ENCODE results near the gene VCL.
"Not testable (repeated sequence)": the region's sequence is repeated elsewhere in the genome, so short reads cannot be mapped to it uniquely, and the experiment has no call there.

VCL gene

DNA sequence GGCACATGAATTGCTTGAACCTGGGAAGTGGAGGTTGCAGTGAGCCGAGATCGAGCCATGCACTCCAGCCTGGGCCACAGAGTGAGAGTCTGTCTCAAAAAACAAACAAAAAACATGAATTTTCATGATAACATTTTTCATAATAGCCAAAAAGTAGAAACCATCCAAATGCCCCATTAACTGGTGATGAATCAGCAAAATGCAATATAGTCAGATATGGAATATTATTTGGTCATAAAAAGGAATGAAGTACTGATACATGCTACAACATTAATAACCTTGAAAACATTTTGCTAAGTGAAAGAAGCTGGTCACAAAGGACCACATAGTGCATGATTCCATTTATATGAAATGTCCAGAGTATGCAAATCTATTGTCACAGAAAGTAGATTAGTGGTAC is 24.5 kb upstream of the VCL start:
- no peak for DNase-seq

DNA sequence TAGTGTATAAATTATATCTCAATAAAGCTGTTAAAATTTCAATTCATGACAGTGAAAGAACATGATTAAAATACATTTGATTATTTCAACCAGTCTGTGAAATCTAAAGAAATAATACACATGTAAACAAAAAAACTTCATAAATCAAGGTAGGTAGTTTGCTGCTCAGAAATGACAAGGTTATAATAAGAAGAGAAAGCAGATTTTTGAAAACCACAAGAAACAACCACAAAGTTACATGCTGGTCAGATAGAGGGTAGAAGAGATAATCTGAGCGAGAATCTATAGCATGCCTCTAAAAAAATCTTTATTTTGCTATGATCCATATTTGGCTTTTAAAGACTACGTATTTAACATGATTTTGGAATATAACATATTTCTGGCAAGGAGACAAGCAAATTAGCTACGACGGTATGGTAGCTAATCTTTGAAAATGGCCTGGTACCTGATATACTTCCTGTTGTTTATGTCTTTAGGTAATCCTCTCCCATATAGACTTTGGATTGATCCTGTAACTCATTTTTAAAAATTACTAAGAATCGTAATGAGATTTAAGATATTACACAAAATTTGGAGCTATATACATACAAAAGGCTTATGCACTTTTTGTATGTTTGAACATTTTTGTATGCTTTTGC is 23.5 kb upstream of the VCL start:
- DNase-seq: no peak

- no peak for DNase-seq
These were observed 22.5 kb upstream of the VCL start for GRCh38 chr10:73975388-73975787.

DNA sequence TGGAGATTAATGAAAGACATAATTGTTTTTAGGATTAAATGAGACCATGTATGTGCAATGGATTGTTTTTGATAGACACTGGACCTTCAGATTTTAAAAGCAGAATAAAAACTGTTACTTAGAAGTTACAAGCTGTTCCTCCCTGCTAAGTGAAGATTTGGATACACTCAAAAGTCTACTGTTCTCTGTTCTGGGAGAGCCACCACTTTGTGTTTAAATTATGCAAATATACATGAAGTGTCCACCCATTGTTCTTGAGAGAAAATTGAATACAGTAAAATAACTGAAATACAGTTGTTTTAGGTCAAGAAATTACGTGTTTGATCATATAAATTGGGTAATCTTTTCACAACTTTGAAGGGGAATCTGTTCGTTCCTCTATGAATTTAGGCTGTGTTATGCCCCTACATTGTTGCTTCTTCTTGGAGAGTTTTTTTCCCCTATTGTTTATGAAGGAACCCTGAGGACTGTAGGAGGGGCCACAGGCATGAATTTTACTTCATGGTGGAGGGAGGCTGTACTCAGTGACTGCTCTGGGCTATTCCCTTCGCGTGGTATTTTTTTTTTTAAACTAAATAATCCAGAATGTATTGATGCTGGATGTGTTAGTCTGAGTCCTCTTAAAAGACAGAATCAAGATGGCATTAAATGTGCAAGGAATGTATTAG is 18.6 kb upstream of the VCL start:
- DNase-seq: no peak

DNA sequence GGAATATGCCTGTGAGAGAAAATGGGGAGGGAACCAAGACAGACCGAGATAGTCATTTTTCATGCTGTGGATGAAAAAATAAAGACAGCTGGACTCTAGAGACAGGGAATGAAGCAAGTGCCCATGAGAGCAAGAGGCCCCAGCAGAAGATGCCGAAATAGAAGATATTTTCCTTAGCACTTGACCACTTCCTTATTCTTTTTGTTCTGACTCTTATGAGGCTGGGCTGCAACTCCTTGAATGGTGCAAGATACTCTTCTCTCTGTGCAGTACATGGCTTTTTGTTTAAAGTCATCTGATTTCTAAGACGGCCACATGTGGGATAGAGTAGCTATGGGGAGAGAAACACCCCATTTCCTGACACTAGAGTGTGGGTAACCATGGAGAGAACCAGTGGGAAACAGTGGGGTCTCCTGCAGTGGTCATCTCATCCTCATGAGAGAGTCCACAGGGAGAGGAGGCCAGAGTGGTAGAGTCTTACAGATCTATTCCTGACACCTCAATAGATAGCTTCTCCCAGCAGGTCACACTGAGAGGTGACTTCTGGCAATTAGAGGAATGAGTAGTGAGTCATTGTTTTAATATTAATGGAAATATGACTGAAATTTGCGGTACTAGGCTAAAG is 18.0 kb upstream of the VCL start:
- DNase-seq: no peak

DNA sequence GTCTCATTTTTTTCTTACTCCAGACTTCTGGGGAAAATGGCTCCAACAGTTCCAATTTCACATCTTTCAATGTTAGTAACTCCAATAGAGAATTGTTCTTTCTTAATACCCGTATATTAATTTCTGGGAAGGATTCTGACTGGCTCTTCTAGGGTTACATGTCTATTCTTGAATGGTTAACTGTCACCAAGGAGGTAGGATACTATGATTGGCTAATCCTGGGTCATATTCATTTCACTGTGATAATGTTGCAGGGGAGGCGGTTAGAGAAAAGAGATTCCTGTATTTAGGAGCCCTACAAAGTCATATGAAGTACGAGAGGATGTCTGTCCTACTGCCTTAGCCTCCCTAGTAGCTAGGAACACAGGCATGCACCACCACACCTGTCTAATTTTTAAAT is 16.1 kb upstream of the VCL start:
- DNase-seq: no peak

DNA sequence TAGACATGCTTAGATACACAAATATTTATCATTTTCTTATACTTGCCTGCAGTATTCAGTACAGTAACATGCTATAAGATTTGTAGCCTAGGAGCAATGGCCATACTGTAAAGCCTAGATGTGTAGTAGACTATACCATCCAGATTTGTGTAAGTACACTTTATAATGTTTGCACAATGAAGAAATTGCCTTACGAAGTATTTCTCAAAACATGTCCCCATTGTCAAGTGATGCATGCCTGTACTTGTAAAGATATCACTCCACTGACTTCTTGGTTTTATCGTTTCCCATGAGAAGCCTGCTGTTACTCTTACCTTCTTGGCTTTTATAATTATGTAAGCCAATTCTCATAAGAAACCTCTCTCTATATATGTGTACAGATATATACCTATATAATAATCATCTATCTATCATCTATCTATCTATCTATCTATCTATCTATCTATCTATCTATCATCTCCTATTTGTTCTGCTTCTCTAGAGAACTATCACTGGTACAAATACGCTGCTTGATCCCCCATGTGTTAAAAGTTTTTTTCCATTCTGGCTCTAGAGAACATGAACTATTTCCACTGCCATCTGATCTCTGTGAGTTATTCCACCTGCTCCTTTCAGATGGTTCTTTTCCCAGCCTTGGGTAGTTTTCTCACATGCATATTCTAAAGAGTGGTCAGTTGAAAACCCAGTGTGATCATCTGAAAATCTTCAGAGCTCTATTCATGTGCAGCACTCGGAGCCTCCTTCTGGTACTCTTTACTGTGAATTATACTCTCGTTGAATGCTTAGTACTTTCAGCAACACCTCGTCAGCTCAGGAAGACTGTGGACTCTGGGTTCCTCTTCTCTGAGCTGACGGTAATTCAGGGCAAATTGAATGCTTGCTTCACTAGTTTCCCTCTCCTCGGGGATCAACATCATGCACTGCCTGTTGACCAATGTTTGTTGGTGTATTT is 14.5 kb upstream of the VCL start:
- no peak for DNase-seq

DNA sequence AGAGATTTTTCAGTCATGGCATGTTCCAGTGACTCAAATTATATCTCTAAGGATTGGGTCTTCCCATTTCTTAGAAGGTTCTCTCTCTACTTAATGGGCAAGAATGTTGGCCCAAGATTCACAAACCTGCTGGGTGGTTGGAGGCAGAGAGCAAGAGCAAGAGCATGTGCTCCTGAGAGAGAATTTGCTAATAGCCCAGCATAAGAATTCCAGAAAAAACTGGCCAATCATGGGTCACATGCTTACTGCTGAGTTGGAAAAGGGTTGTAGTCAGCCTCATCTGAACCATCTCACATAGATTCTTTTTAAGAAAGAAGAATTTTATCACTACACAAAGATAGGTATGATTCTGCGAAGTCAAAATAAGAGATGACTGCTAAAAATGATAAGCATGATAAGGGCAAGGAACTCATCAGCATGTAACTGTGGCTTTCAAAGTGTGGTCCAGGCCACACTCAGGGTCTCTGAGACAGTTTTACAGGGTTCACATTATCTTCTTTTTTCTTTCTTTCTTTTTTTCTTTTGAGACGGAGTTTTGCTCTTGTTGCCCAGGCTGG is 8.2 kb upstream of the VCL start:
- DNase-seq: no peak

GRCh38 chr10:73991203-73991883 is 6.6 kb upstream of the VCL start:
- DNase-seq: no peak

DNA sequence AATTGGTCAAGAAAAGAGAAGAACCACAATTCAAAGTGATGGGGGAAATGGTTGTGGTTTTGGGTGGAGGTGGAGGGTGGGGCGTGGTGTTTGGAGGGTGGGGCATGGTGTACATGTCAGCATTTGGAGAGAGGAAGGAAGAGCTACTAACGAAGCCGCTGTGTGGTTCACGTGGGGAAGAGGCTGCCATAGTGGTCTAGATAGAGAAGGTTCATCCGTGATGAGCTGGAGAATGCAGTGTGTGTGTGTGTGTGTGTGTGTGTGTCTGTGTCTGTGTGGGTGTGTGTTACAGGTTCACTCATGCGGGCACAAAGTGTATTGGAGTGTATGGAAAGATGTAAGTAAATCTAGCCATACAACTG is 6.1 kb upstream of the VCL start:
- DNase-seq: no peak

GRCh38 chr10:73992899-73993788 is 4.8 kb upstream of the VCL start:
- DNase-seq: no peak

DNA sequence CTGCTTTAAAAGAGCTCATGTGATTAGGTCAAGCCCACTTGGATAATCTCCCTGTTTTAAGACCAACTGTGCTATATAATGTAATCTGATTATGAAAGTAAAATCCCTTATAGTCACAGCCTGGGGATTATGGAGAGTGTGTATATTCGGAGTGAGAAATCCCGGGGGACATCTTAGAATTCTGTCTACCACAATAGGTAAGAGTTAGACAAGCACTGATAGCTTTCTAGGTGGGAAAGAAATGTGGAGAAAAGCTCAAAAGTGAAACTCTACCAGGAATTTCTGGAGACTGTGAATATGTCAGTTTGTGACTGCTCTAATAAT is 2.9 kb upstream of the VCL start:
- no peak for DNase-seq

GRCh38 chr10:73997461-73997786 is 492 bp upstream of the VCL start:
- DNase-seq: no peak

DNA sequence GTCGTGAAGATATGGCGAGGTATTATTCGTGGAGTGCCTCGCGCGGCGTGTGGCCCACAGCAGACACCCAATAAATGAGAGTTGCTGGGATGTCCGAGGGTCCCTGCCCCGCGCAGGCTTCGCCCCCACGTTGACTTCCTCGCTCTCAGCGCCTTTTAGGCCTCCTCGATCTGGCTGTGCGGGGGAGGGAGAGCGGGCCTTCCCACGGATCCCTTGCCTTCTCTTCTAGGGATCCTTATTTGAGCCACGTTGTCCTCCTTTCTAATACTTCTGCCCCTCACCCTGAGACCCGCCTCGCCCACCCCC is 660 bp downstream of the VCL start:
- DNase-seq: no peak

DNA sequence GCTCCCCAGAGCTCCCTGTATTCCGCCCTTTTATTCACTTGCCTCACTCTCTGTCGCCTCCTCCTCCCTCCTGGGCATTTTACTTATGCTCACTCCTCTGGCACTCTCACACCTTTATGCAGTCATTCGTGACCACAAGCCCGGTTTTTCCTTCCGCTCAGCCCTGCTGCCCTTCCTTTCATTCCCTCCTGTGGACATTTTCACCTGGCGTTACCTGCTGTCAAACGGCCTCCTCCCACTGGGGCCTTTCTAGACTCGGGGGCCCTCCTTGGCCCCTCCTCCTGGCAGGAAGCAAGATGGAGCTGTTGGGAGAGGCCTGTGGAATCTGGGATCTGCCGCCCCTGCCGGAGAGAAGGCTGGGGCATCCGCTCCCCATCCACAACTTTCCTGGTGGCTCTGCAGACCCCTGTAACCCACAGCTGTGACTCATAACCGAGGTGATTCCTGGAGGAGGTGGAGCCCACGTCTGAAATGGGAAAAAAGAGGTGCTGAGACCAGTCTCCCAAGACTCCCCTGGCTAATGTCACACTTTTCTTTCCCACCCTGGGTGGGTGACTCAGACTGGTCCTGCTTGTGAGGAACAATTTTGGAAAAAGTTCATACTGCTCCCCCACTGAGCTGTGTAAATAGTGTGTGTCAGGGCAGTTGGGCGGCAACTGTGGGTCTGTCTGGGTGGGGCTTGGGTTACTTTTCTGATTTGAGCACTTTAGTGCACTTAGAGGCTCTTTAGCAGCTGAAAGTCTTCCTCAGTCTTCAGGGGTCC is 1.2 kb downstream of the VCL start:
- DNase-seq: no peak

DNA sequence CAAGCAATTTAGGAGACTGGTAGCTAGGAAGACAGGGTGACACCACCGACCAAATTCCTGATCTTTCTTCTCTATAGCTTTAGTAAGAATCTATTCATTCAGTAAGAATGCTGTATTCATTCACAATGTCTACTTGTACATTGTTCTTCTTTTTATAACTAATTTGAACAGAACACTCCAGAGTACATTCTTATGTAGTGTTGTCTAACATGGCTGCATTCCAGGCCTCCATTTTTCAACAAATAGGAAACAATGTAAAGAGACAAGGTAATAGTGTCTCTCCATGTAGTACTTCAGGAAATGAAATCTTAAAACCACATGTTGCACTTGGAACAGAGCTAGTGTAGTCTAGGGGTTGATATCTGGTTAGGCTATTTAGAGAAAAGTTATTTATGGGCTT is 1.8 kb downstream of the VCL start:
- DNase-seq: no peak

- DNase-seq: not testable (repeated sequence)
These were observed 2.3 kb downstream of the VCL start for GRCh38 chr10:74000244-74000643.

DNA sequence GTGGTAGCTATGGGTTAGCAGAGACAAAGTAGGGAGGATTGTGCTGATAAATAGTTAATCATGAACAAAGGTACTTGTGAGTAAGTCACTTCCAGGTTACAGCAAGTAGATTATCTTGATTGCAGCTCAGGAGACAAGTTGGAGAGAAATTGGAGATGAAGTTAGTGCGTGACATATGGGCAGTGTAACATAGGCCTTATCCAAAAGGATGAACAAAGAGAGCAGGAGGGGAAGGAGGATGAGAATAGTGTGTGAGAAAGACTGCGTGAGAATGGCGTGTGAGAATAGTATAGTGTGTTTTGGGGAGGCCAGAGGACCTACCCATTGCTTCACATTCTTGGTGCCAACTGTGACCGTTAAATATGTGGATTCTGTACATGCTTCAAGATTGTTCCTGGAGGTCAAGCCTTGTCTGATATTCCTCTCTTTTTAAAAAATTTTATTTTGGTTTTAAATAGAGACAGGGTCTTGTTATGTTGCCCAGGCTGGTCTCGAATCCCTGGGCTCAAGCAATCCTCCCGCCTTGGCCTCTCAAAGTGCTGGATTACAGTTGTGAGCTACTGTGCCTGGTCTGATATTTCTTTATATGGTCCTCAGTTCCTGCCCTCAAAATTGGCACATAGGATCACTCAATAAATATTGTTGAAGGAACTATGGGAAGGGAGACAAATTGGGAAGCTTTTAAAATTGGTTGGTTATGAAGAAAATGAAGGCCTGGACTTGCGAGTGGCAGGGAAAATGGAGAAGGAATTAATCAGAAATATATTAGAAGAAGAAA is 3.2 kb downstream of the VCL start:
- DNase-seq: no peak

- no peak for DNase-seq
These were observed 8.4 kb downstream of the VCL start for GRCh38 chr10:74006269-74006668.

DNA sequence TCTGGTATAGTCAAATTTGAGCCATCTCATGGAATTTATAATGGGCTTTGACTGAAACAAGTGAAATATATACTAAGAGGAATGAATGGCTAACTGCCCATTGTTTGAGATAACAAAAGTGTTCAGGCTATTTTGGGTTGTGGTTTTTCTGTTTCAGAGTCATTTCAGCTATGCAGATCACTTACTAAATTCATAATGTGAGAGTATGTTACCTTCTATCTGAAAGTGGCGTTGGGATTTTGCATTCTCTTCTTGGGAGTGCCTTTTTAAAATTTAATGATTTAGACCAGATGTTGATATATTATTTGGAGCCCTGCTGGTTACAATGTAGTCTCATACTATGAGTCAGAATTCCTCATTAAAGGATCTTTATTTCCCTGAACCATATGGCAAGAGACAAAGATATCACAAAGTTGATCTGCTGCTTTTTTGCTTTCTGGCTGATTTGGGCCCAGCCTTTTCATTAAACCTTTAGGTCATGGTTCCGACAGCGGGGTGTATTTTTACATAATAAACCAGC is 10.4 kb downstream of the VCL start:
- DNase-seq: no peak

All from NCI-H1436 treated with DMSO at 0.1 percent for 48 hours (cell line).